NCI-H2171 (cell line): Measurements from ENCODE around the gene PLXDC1.
A peak's percentile ranks its signal among the peaks of the same experiment; 100 is the strongest.
"Not testable (repeated sequence)": the region's sequence is repeated elsewhere in the genome, so short reads cannot be mapped to it uniquely, and the experiment has no call there.

Experiments
- DNase-seq: peaks from one replicate; lab custom pipeline; 2025; lab: John Stamatoyannopoulos, UW

PLXDC1 gene

GRCh38 chr17:39181303-39181702 is 29.9 kb upstream of the PLXDC1 start:
- no peak for DNase-seq

GRCh38 chr17:39178536-39178935 is 27.1 kb upstream of the PLXDC1 start:
- no peak for DNase-seq

- no peak for DNase-seq
Observed at GRCh38 chr17:39177256-39177655, 25.8 kb upstream of the PLXDC1 start.

GRCh38 chr17:39175695-39176093 is 24.3 kb upstream of the PLXDC1 start:
- no peak for DNase-seq

GRCh38 chr17:39174920-39175694 is 23.7 kb upstream of the PLXDC1 start:
- peak; percentile 73 for DNase-seq

GRCh38 chr17:39173526-39174274 is 22.3 kb upstream of the PLXDC1 start:
- DNase-seq, result no peak

GRCh38 chr17:39173080-39173479 is 21.6 kb upstream of the PLXDC1 start:
- DNase-seq, result no peak

- DNase-seq, result no peak
Observed at GRCh38 chr17:39171933-39172332, 20.5 kb upstream of the PLXDC1 start.

- DNase-seq, result no peak
Observed at GRCh38 chr17:39170558-39170957, 19.1 kb upstream of the PLXDC1 start.

GRCh38 chr17:39170109-39170508 is 18.7 kb upstream of the PLXDC1 start:
- DNase-seq, result no peak

- DNase-seq, result no peak
Observed at GRCh38 chr17:39169518-39169917, 18.1 kb upstream of the PLXDC1 start.

- DNase-seq, result no peak
Observed at GRCh38 chr17:39169101-39169500, 17.7 kb upstream of the PLXDC1 start.

GRCh38 chr17:39168503-39168902 is 17.1 kb upstream of the PLXDC1 start:
- DNase-seq, result not testable (repeated sequence)

GRCh38 chr17:39167476-39167875 is 16.0 kb upstream of the PLXDC1 start:
- peak; percentile 72 for DNase-seq

GRCh38 chr17:39166437-39167335 is 15.2 kb upstream of the PLXDC1 start:
- DNase-seq, result no peak

GRCh38 chr17:39165841-39166349 is 14.5 kb upstream of the PLXDC1 start, which contains the start of gene ARL5C:
Gene ARL5C, minus strand, starts transcription at chr17:39166161. Its CDS starts 401 bp downstream, at chr17:39165760.
- no peak for DNase-seq

- no peak for DNase-seq
Observed at GRCh38 chr17:39165178-39165840, 13.9 kb upstream of the PLXDC1 start.

- peak; percentile 46 for DNase-seq
Observed at GRCh38 chr17:39164675-39165143, 13.3 kb upstream of the PLXDC1 start.

GRCh38 chr17:39161962-39162361 is 10.5 kb upstream of the PLXDC1 start:
- no peak for DNase-seq

GRCh38 chr17:39158623-39159022 is 7.2 kb upstream of the PLXDC1 start:
- no peak for DNase-seq

GRCh38 chr17:39156491-39156890 is 5.1 kb upstream of the PLXDC1 start:
- DNase-seq, result no peak
